GM15510 (cell line): ENCODE measurements around the gene ARFGAP2.

Experiments
- POLR2A ChIP-seq: IDR thresholded peaks from 3 replicates; pipeline ENCODE4 v1.6.1; 2011; ENCODE audit warnings: borderline replicate concordance; ENCODE audit not compliant: insufficient read length; ENCODE audit errors: extremely low read depth

ARFGAP2 gene

GRCh38 chr11:47176328-47177228 lies at the start of gene ARFGAP2:
ARFGAP2 (minus strand) TSS chr11:47176879; CDS start chr11:47176853, 26 bp downstream.
- TF ChIP-seq POLR2A: peak; percentile 55

DNA sequence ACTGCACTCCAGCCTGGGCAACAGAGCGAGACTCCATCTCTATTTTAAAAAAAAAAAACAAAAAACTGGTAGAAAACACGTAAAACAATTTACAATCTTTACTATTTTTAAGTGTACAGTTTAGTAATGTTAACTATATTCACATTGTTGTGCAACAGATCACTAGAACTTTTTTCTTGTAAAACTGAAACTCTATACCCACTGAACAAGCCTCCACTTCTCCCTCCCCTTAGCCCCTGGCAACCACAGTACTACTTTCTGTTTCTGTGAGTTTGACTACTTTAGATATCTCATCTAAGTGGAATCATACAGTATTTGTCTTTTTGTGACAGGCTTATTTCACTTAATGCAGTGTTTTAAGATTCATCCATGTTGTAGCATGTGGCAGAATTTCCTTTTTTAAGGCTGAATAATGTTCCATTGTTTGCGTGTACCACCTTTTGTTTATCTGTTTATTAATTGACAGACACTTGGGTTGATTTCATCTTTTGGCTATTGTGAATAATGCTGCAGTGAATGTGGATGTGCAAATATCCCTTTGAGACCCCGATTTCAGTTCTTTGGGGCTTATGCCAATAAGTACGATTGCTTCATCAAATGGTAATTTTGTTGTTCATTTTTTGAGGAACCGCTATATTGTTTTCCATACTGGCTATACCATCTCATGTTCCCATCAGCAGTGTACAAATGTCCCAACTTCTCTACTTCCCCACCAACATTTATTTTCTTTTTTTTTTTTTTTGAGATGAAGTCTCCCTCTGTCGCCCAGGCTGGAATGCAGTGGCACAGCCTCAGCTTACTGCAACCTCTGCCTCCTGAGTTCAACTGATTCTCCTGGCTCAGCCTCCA lies 49.1 kb upstream of the ARFGAP2 start:
- no peak for TF ChIP-seq POLR2A

DNA sequence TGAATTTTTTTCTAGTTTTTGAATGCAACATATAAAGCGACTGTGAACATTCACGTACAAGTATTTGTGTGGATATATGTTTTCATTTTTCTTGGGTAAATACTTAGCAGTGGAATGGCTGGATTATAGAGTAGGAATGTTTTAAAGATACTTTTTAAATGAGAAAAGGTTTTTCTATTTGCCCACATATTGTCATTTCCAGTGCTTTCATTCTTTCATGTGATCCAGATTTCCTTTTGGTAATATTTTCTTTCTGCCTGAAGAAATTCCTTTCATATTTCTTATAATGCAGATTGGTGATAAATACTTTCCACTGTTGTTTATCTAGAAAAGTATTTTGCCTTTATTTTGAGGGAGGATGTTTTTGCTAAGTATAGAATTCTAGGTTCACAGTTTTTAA lies 46.0 kb upstream of the ARFGAP2 start:
- TF ChIP-seq POLR2A: no peak

DNA sequence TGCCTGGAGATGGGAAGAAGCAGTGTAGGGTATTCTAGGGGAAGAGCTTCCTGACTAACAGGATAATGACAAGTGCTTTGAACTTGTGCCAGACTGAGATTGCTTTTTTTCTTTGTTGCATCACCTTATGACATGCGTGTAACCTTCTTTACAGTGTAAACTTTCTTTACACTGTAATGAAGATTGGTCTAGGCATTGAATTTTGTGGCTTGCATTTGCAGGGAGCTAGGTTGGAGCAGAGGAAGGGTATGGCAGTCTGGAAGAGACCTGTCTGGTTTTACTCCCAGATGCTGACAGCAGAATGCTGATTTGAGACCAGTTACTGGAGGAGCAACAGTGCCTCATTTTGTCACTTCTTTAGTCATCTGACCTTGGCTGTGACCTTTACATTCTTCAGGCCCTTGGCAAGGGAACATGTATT lies 43.7 kb upstream of the ARFGAP2 start:
- no peak for TF ChIP-seq POLR2A

DNA sequence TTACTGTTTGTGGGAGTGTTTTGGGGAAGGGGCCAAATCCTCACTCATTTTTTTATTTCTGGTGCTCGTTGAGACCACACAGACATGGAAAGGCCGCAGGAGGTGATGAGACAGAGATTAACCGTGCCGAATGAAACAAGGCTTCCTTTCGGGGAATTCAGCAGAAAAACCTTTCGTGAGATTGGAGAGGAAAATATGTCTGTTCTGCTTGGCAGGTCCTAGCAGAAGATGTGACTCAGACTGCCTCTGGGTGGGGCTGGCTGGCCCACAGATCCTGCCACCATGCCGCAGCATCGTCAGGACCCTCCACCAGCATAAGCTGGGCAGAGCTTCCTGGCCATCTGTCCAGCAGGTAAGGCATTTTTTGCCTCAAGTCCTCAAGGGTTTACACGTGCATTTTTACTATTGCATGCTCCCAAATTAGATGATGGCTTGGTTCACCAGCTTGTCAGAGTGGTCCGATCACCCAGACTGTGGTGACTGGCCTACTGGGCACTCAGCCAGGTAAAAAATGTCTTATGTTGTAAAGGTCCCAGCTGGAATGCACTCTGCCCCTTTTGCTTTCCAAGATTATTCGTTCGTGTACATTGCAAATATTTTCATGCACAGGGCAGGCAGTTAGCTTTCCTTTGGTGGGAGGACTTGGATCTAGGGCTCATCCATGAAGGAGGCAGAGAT lies 39.6 kb upstream of the ARFGAP2 start:
- peak; percentile 42 for TF ChIP-seq POLR2A

GRCh38 chr11:47215366-47215910 lies 38.8 kb upstream of the ARFGAP2 start:
- no peak for TF ChIP-seq POLR2A

GRCh38 chr11:47213950-47214565 lies 37.4 kb upstream of the ARFGAP2 start:
- peak; percentile 58 for TF ChIP-seq POLR2A

DNA sequence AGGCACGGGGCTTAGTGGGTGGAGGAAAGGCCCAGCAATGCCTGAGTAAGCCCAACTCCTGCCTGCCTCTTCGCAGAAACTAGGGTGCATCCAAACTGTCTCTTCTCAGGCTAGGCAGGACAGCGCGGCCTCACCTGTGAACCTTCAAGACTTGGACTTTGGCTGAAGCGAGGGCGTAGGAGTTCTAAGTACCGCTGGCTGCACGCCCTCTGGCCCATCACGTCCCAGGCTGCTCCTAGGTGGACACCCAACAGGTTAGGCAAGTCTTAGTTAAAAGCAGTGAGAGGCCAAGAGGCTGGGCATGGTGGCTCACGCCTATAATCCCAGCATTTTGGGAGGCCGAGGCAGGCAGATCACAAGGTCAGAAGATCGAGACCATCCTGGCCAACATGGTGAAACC lies 36.3 kb upstream of the ARFGAP2 start:
- TF ChIP-seq POLR2A: no peak

GRCh38 chr11:47208628-47209027 lies 31.9 kb upstream of the ARFGAP2 start:
- no peak for TF ChIP-seq POLR2A

GRCh38 chr11:47207459-47207858 lies 30.8 kb upstream of the ARFGAP2 start:
- TF ChIP-seq POLR2A: no peak

DNA sequence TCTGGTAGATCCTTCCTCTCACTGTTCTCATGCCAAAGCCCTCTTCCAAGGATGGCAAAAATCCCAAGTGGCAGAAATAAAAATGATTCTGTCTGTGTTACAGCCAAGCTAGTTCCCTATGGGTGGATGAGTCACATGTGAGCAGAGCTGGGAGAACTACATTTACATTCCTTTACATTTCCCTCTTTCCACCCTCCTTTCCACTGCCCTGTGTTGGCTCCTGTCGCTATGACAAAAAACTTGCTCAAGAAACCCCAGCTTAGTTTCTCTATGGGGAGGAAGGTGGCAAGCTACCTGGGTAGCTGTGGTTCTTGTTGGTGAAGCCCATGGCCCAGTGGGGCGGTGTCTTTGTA lies 27.9 kb upstream of the ARFGAP2 start:
- no peak for TF ChIP-seq POLR2A

DNA sequence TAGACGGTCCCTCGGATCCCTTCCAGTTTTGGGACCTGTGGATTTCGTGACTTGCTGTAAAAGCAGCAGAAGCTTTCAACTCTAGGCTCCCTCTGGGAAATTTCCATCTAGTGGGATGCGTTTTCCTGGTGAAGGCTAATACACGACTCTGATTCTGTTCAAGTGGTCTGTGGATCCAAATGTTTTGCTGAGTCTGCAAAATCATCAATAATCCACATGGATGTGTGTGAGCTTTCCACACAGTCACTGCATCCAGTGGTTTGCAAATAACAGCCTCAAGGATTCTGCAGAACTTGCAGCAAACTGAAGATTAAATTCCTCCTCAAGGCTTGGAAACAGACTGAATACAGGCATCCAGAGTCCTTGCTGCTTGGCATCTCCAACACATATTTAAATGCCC lies 25.9 kb upstream of the ARFGAP2 start:
- TF ChIP-seq POLR2A: no peak

DNA sequence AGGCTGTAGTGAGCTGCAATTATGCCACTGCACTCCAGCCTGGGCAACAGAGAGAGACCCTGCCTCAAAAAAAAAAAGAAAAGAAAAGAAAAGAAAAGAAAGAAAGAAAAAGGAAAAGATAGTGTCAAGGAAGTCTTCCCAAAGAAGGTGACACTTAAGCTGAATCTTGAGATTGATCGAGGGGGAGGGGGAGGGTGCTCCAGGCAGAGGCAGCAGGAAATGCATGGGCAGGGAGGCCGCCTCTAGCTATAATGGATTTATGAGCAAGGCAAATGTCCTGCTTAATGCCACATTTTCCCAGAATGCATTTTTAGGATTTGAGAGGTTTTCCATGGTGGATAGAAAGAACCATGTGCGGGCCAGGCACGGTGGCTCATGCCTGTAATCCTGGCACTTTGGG lies 24.3 kb upstream of the ARFGAP2 start:
- no peak for TF ChIP-seq POLR2A

DNA sequence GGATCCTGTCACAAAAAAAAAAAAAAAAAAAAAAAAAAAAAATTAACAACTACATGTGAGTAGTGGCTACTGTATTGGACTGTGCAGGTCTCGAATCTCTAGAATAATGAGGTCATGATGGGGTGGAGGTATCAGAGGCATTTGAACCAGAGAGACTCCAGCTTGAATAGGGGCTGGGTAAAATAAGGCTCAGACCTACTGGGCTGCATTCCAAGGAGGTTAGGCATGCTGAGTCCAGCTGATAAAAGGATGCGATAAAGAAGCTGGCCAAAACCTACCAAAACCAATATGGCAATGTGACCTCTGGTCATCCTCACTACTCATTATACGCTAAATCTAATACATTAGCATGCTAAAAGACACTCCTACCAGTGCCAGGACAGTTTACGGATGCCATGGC lies 15.4 kb upstream of the ARFGAP2 start:
- TF ChIP-seq POLR2A: no peak
